Measurements from ENCODE around the gene CD1C. TPM values are rescaled to one million over a fixed set of nuclear protein-coding genes. Genes with fewer than 3 reads are reported as not detected.

The CD1C gene
- total and polyA plus RNA-seq, 4 donors, result 0.24 to 0.89 (median 0.29) TPM

GRCh38 chr1:158283965-158284364, 5.8 kb upstream of the CD1C start:
- no peak for TF ChIP-seq EGR1 (IDR thresholded peaks at IDR 0.05; ENCODE audit: low read depth in 2 of 2)
- no peak for TF ChIP-seq FOXA2 (IDR thresholded peaks at IDR 0.05)
- no peak for TF ChIP-seq HNF4G (IDR thresholded peaks at IDR 0.05)
- TF ChIP-seq HNF4A (conservative IDR thresholded peaks at IDR 0.05), result no peak
- no peak for TF ChIP-seq ZBTB33 (IDR thresholded peaks at IDR 0.05)
- TF ChIP-seq FOXA1 (IDR thresholded peaks at IDR 0.05), result no peak
- TF ChIP-seq, protein P1, sequence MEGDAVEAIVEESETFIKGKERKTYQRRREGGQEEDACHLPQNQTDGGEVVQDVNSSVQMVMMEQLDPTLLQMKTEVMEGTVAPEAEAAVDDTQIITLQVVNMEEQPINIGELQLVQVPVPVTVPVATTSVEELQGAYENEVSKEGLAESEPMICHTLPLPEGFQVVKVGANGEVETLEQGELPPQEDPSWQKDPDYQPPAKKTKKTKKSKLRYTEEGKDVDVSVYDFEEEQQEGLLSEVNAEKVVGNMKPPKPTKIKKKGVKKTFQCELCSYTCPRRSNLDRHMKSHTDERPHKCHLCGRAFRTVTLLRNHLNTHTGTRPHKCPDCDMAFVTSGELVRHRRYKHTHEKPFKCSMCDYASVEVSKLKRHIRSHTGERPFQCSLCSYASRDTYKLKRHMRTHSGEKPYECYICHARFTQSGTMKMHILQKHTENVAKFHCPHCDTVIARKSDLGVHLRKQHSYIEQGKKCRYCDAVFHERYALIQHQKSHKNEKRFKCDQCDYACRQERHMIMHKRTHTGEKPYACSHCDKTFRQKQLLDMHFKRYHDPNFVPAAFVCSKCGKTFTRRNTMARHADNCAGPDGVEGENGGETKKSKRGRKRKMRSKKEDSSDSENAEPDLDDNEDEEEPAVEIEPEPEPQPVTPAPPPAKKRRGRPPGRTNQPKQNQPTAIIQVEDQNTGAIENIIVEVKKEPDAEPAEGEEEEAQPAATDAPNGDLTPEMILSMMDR (IDR thresholded peaks at IDR 0.05; ENCODE audit: low read depth, low read length, missing input control), result no peak
- TF ChIP-seq JUND (IDR thresholded peaks at IDR 0.05), result no peak
- H3K9ac ChIP-seq (ENCODE audit: low read depth in 1 of 2, low read length in 2 of 2), result no peak overlapping the region
- no peak overlapping the region for H3K4me3 ChIP-seq (ENCODE audit: low read depth in 1 of 3, low read length in 3 of 3)
- H3K27ac ChIP-seq (ENCODE audit: low read depth in 1 of 2, low read length in 2 of 2), result no peak overlapping the region
- no peak for DNase-seq (ENCODE audit: low spot score)
- no peaks in the 10 kb centered on the region for H3K36me3 ChIP-seq (ENCODE audit: control insufficient read depth in 4 of 4, insufficient read depth in 3 of 4, low read depth in 1 of 4, low read length in 3 of 4)
- H3K27me3 ChIP-seq (ENCODE audit: control insufficient read depth in 4 of 4, insufficient read depth in 4 of 4, low read length in 3 of 4), result peaks cover 0 to 3% (median 0%) of the 10 kb centered on the region in 4 donors
- H3K4me1 ChIP-seq (ENCODE audit: control insufficient read depth in 4 of 4, insufficient read depth in 4 of 4, low read length in 3 of 4), result no peaks in the 10 kb centered on the region
- 41% methylated on average over 2 of the region's 2 CpGs for WGBS
- peaks cover 0 to 7% (median 1%) of the 10 kb centered on the region in 4 donors for H3K9me3 ChIP-seq (ENCODE audit: control insufficient read depth in 4 of 4, low read length in 3 of 4)

- Histone ChIP-seq H3K27me3 (ENCODE audit: control insufficient read depth in 4 of 4, insufficient read depth in 4 of 4, low read length in 3 of 4) (peaks cover 0 to 3% (median 0%) of the 10 kb centered on the region in 4 donors), H3K27ac (ENCODE audit: low read depth in 1 of 2, low read length in 2 of 2) (no peak overlapping the region), H3K9me3 (ENCODE audit: control insufficient read depth in 4 of 4, low read length in 3 of 4) (peaks cover 0 to 3% (median 1%) of the 10 kb centered on the region in 4 donors), H3K4me1 (ENCODE audit: control insufficient read depth in 4 of 4, insufficient read depth in 4 of 4, low read length in 3 of 4) (no peaks in the 10 kb centered on the region), H3K4me3 (ENCODE audit: low read depth in 1 of 3, low read length in 3 of 3) (no peak overlapping the region), H3K36me3 (ENCODE audit: control insufficient read depth in 4 of 4, insufficient read depth in 3 of 4, low read depth in 1 of 4, low read length in 3 of 4) (no peaks in the 10 kb centered on the region), H3K9ac (ENCODE audit: low read depth in 1 of 2, low read length in 2 of 2) (no peak overlapping the region)
- DNase-seq (ENCODE audit: low spot score), result no peak
- TF ChIP-seq, protein P2, sequence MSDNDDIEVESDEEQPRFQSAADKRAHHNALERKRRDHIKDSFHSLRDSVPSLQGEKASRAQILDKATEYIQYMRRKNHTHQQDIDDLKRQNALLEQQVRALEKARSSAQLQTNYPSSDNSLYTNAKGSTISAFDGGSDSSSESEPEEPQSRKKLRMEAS (IDR thresholded peaks at IDR 0.05), result peak; percentile 45
- peak in 1 of 2 donors; percentile 4 for TF ChIP-seq RXRA (IDR thresholded peaks at IDR 0.05)
- TF ChIP-seq EGR1 (IDR thresholded peaks at IDR 0.05; ENCODE audit: low read depth in 2 of 2), result peak in 1 of 2 donors; percentile 6
- no peak for TF ChIP-seq NR2F2 (IDR thresholded peaks at IDR 0.05)
- 49% methylated on average over 7 of the region's 7 CpGs for WGBS
These were observed 3.9 kb upstream of the CD1C start for GRCh38 chr1:158285756-158286241.

- Histone ChIP-seq H3K9me3 (ENCODE audit: control insufficient read depth in 4 of 4, low read length in 3 of 4) (peaks cover 0 to 3% (median 1%) of the 10 kb centered on the region in 4 donors), H3K9ac (ENCODE audit: low read depth in 1 of 2, low read length in 2 of 2) (no peak overlapping the region), H3K27ac (ENCODE audit: low read depth in 1 of 2, low read length in 2 of 2) (no peak overlapping the region), H3K36me3 (ENCODE audit: control insufficient read depth in 4 of 4, insufficient read depth in 3 of 4, low read depth in 1 of 4, low read length in 3 of 4) (no peaks in the 10 kb centered on the region), H3K4me1 (ENCODE audit: control insufficient read depth in 4 of 4, insufficient read depth in 4 of 4, low read length in 3 of 4) (no peaks in the 10 kb centered on the region), H3K4me3 (ENCODE audit: low read depth in 1 of 3, low read length in 3 of 3) (no peak overlapping the region), H3K27me3 (ENCODE audit: control insufficient read depth in 4 of 4, insufficient read depth in 4 of 4, low read length in 3 of 4) (peaks cover 0 to 3% (median 0%) of the 10 kb centered on the region in 4 donors)
- TF ChIP-seq TAF1 (conservative IDR thresholded peaks at IDR 0.05), result no peak
- no peak for TF ChIP-seq ATF3 (IDR thresholded peaks at IDR 0.05)
- TF ChIP-seq HNF4G (IDR thresholded peaks at IDR 0.05), result no peak
- TF ChIP-seq RAD21 (IDR thresholded peaks at IDR 0.05), result no peak
- TF ChIP-seq, protein P3, sequence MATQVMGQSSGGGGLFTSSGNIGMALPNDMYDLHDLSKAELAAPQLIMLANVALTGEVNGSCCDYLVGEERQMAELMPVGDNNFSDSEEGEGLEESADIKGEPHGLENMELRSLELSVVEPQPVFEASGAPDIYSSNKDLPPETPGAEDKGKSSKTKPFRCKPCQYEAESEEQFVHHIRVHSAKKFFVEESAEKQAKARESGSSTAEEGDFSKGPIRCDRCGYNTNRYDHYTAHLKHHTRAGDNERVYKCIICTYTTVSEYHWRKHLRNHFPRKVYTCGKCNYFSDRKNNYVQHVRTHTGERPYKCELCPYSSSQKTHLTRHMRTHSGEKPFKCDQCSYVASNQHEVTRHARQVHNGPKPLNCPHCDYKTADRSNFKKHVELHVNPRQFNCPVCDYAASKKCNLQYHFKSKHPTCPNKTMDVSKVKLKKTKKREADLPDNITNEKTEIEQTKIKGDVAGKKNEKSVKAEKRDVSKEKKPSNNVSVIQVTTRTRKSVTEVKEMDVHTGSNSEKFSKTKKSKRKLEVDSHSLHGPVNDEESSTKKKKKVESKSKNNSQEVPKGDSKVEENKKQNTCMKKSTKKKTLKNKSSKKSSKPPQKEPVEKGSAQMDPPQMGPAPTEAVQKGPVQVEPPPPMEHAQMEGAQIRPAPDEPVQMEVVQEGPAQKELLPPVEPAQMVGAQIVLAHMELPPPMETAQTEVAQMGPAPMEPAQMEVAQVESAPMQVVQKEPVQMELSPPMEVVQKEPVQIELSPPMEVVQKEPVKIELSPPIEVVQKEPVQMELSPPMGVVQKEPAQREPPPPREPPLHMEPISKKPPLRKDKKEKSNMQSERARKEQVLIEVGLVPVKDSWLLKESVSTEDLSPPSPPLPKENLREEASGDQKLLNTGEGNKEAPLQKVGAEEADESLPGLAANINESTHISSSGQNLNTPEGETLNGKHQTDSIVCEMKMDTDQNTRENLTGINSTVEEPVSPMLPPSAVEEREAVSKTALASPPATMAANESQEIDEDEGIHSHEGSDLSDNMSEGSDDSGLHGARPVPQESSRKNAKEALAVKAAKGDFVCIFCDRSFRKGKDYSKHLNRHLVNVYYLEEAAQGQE (IDR thresholded peaks at IDR 0.05), result no peak
- TF ChIP-seq, protein P1 (IDR thresholded peaks at IDR 0.05; ENCODE audit: low read depth, low read length, missing input control), result no peak
- TF ChIP-seq, protein P2 (IDR thresholded peaks at IDR 0.05), result no peak
- no peak for TF ChIP-seq GABPA (IDR thresholded peaks at IDR 0.05 in 1 of 2, conservative IDR thresholded peaks at IDR 0.05 in 1 of 2)
- no peak for TF ChIP-seq HNF4A (conservative IDR thresholded peaks at IDR 0.05)
- TF ChIP-seq RXRA (IDR thresholded peaks at IDR 0.05), result no peak
- 69% methylated on average over 4 of the region's 4 CpGs for WGBS
- DNase-seq (ENCODE audit: low spot score), result no peak
These were observed 3.2 kb upstream of the CD1C start for GRCh38 chr1:158286487-158286886.

All from liver (tissue), 9 donors.